Naive thymus-derived CD4-positive, alpha-beta T cell (primary cell): Measurements from ENCODE around the gene GPD1. TPM values are rescaled to one million over a fixed set of nuclear protein-coding genes. Genes with fewer than 3 reads are reported as not detected.
"Not testable (repeated sequence)": the region's sequence is repeated elsewhere in the genome, so short reads cannot be mapped to it uniquely, and the experiment has no call there.

Experiments used
- ATAC-seq: fragments of 150-1000 bp; cut with Tn5 transposase; 2 replicates; pipeline ENCODE4 v1.10.0; 2021; ENCODE audit warnings: mild to moderate bottlenecking, moderate library complexity
- CTCF ChIA-PET: fragments of 350-600 bp; sonication (Branson Sonifier 250); formaldehyde crosslinking; loops from one replicate; lab custom pipeline; 2021; ENCODE audit warnings: antibody characterized with exemption; lab: Charles Lee
- POLR2A ChIA-PET: fragments of 350-600 bp; sonication (Branson Sonifier 250); formaldehyde crosslinking; loops from one replicate; lab custom pipeline; 2021; ENCODE audit warnings: antibody characterized with exemption, inconsistent platforms; lab: Charles Lee
- DNase-seq, 9 donors: peaks; one replicate each; pipeline versions ENCODE4 v3.0.0 to v3.0.0-alpha.2; 2020 to 2022; ENCODE audit warnings: mixed read lengths in 1 of 9
- H3K27ac ChIP-seq: one replicate; pipeline ENCODE4 v1.7.0; 2013; ENCODE audit warnings: mild to moderate bottlenecking, low read depth, low read length, moderate library complexity
- H3K27me3 ChIP-seq, 2 donors: one replicate each; pipeline ENCODE4 v1.7.0; 2013; ENCODE audit warnings: low read length in 2 of 2, mild to moderate bottlenecking in 2 of 2, moderate library complexity in 2 of 2; ENCODE audit not compliant: control insufficient read depth in 2 of 2, insufficient read depth in 2 of 2
- H3K36me3 ChIP-seq, 3 experiments: 1 replicate in 2 of 3; 2 replicates in 1 of 3; pipeline ENCODE4 v1.7.0; 2013; ENCODE audit warnings: low read length in 3 of 3, mild to moderate bottlenecking in 3 of 3, moderate library complexity in 1 of 3; ENCODE audit not compliant: insufficient read depth in 3 of 3, control insufficient read depth in 2 of 3
- H3K4me1 ChIP-seq, 2 donors: one replicate each; pipeline ENCODE4 v1.7.0; 2013; ENCODE audit warnings: low read length in 2 of 2, mild to moderate bottlenecking in 2 of 2, moderate library complexity in 1 of 2; ENCODE audit not compliant: control insufficient read depth in 2 of 2, insufficient read depth in 2 of 2
- H3K4me3 ChIP-seq: 2 replicates; pipeline ENCODE4 v1.7.0; 2013; ENCODE audit warnings: mild to moderate bottlenecking, low read length
- H3K9me3 ChIP-seq, 3 experiments: 1 replicate in 2 of 3; 2 replicates in 1 of 3; pipeline ENCODE4 v1.7.0; 2013; ENCODE audit warnings: low read length in 3 of 3; ENCODE audit not compliant: control insufficient read depth in 2 of 3
- H3K27ac Mint-ChIP-seq, 9 donors: one replicate each; pipeline ENCODE4 v1.8.0; 2020 to 2022; ENCODE audit warnings: mixed read lengths in 9 of 9, mild to moderate bottlenecking in 8 of 9, moderate library complexity in 5 of 9, inconsistent platforms in 2 of 9
- H3K27me3 Mint-ChIP-seq, 5 donors: one replicate each; pipeline ENCODE4 v1.8.0; 2021 to 2022; ENCODE audit warnings: mixed read lengths in 5 of 5, mild to moderate bottlenecking in 1 of 5
- H3K36me3 Mint-ChIP-seq, 5 donors: one replicate each; pipeline ENCODE4 v1.8.0; 2020 to 2022; ENCODE audit warnings: mixed read lengths in 5 of 5, mild to moderate bottlenecking in 3 of 5, inconsistent platforms in 1 of 5
- H3K4me1 Mint-ChIP-seq, 7 donors: one replicate each; pipeline ENCODE4 v1.8.0; 2020 to 2022; ENCODE audit warnings: mixed read lengths in 7 of 7, mild to moderate bottlenecking in 3 of 7, inconsistent platforms in 1 of 7
- H3K4me3 Mint-ChIP-seq, 10 donors: one replicate each; pipeline ENCODE4 v1.8.0; 2020 to 2022; ENCODE audit warnings: mild to moderate bottlenecking in 10 of 10, mixed read lengths in 10 of 10, moderate library complexity in 6 of 10, inconsistent platforms in 2 of 10
- H3K9me3 Mint-ChIP-seq, 11 donors: one replicate each; pipeline ENCODE4 v1.8.0; 2020 to 2022; ENCODE audit warnings: mixed read lengths in 11 of 11, mild to moderate bottlenecking in 4 of 11, inconsistent platforms in 1 of 11, moderate library complexity in 1 of 11
- intact Hi-C, 2 donors: fragments of 100-400 bp; cut with micrococcal nuclease; formaldehyde crosslinking; loops; one replicate each; pipeline ENCODE4 v1.15.1; 2023
- polyA plus RNA-seq, 2 donors: library from polyadenylated mRNA; unstranded; fragments of 300-500 nt; fragmentation: Illumina TruSeq; gene quantifications; one replicate each; pipeline ENCODE4 v1.2.3, GENCODE V29; 2021
- total RNA-seq, 6 experiments: library from RNA in 5 of 6; stranded (reverse) in 5 of 6; gene quantifications; 1 replicate in 5 of 6; 2 replicates in 1 of 6; pipeline ENCODE4 v1.2.3 and lab custom pipeline; 2021 to 2026

The GPD1 gene
- total and polyA plus RNA-seq, 7 experiments from 2014 or later: 0.50 to 1.5 (median 0.60) TPM; not detected in 2

DNA sequence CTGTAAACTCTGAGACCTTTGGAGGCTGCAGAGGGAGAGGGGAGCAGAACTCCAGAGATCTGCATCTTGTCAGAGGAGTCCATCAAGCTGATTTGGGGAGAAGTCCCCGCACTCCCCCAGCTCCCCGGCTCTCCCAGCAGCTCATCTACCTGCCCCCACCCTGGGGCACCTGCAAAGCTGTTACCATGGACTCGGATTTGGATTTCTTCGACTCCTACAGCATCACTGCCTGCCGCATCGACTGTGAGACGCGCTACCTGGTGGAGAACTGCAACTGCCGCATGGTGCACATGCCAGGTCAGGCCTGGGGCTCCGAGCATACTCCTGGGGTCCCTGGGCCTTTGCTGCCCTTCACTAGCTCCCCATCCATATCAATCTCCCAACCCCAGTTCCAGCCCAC lies 25.5 kb upstream of the GPD1 start:
- Mint-ChIP-seq H3K4me3 (no peak overlapping the region), H3K27ac (no peak overlapping the region), H3K36me3 (no peaks in the 10 kb centered on the region), H3K27me3 (no peaks in the 10 kb centered on the region), H3K4me1 (peaks cover 0 to 4% (median 1%) of the 10 kb centered on the region in 7 donors), H3K9me3 (peaks cover 0 to 1% (median 0%) of the 10 kb centered on the region in 11 donors)
- ChIA-PET CTCF (interaction anchor here (0.7 to 1.1 kb wide), 4 partner anchors 9 to 98 kb away, joined by 3 to 6 read pairs (median 4); no protein-coding TSS in a partner anchor), POLR2A (no interaction called here)
- no peak for ATAC-seq
- no peaks in the 10 kb centered on the region for H3K9me3 ChIP-seq
- no peak for DNase-seq
- peaks cover 0 to 4% of the 10 kb centered on the region in 2 donors for H3K4me1 ChIP-seq
- intact Hi-C loops: no loop called here
- H3K27ac ChIP-seq: no peak overlapping the region
- no peaks in the 10 kb centered on the region for H3K36me3 ChIP-seq
- no peak overlapping the region for H3K4me3 ChIP-seq
- no peaks in the 10 kb centered on the region for H3K27me3 ChIP-seq

GRCh38 chr12:50079771-50080170 lies 24.0 kb upstream of the GPD1 start:
- Mint-ChIP-seq H3K4me3 (no peak overlapping the region), H3K36me3 (no peaks in the 10 kb centered on the region), H3K27ac (peak overlapping the region in 1 of 9 donors; percentile 62), H3K27me3 (no peaks in the 10 kb centered on the region), H3K9me3 (peaks cover 0 to 1% (median 0%) of the 10 kb centered on the region in 11 donors), H3K4me1 (peaks cover 6 to 13% (median 8%) of the 10 kb centered on the region in 7 donors)
- ATAC-seq: no peak
- H3K4me3 ChIP-seq: no peak overlapping the region
- no peaks in the 10 kb centered on the region for H3K27me3 ChIP-seq
- H3K27ac ChIP-seq: no peak overlapping the region
- intact Hi-C loops: loop anchor here in 1 of 2 donors (10.0 kb wide), 2 partner anchors 455 to 1975 kb away; partner anchors contain the start of genes NR4A1 and PRPF40B
- H3K4me1 ChIP-seq: peaks cover 0 to 4% of the 10 kb centered on the region in 2 donors
- peaks cover 0 to 2% (median 0%) of the 10 kb centered on the region in 3 experiments for H3K36me3 ChIP-seq
- POLR2A ChIA-PET: interaction anchor here (2.2 kb wide), 1 partner anchor 33 kb away, joined by 6 read pairs; the partner anchor contains the start of gene COX14
- no peak for DNase-seq
- H3K9me3 ChIP-seq: no peaks in the 10 kb centered on the region
- CTCF ChIA-PET: no interaction called here

GRCh38 chr12:50081096-50081808 lies 22.6 kb upstream of the GPD1 start:
- Mint-ChIP-seq H3K4me1 (peaks cover 6 to 19% (median 17%) of the 10 kb centered on the region in 7 donors), H3K4me3 (peak overlapping the region in 1 of 10 donors; percentile 29), H3K27ac (peak overlapping the region in 2 of 9 donors; percentile 59 to 80), H3K27me3 (no peaks in the 10 kb centered on the region), H3K9me3 (peaks cover 0 to 1% (median 0%) of the 10 kb centered on the region in 11 donors), H3K36me3 (no peaks in the 10 kb centered on the region)
- H3K4me1 ChIP-seq: peaks cover 0 to 5% of the 10 kb centered on the region in 2 donors
- ChIA-PET POLR2A (interaction anchor here (2.2 kb wide), 1 partner anchor 31 kb away, joined by 6 read pairs; the partner anchor contains the start of gene COX14), CTCF (no interaction called here)
- no peak for DNase-seq
- intact Hi-C loops: loop anchor here in 1 of 2 donors (10.0 kb wide), 2 partner anchors 456 to 1974 kb away; partner anchors contain the start of genes NR4A1 and PRPF40B
- H3K27ac ChIP-seq: no peak overlapping the region
- peaks cover 0 to 8% (median 0%) of the 10 kb centered on the region in 3 experiments for H3K36me3 ChIP-seq
- H3K9me3 ChIP-seq: no peaks in the 10 kb centered on the region
- H3K27me3 ChIP-seq: no peaks in the 10 kb centered on the region
- ATAC-seq: no peak
- H3K4me3 ChIP-seq: no peak overlapping the region

DNA sequence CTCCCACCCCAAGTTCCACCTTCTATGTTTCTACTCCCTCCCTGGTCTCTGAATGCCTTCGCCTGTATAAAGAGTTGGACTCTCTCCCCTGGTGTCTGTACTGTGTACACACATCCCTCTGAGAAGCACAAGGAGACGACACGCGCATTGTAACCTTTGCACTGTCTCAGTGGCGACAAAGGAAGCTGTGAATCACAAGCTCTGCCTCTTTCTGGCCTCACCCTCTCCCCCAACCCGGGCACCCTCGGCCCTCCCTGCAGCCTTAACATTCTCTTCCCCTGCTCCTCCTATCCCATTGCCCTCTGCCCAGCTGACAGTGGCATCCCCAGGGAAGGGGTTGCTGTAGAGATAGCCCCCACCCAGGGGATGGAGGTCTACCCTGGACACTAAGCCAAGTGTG lies 21.2 kb upstream of the GPD1 start:
- H3K27ac Mint-ChIP-seq: peak overlapping the region in 2 of 9 donors; percentile 33 to 71

DNA sequence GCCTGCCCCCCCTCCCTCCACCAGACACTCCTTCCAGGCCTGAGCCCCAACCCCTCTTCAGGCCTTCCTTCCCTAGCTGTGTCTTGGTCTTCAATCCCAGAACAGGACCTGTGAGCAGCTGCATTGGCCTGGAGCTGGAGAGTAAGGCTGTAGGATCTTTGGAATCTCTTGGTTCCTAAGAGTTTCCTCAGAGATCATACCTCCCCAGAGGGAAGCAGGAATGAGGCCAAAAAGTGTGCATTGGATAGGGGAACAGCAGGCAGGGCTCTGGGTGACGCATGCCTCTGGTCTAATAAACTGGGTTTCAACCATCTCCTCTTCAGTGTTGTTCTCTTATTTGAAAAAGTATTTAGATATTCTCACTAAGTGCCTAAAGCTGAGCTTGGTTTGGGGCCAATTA lies 20.5 kb upstream of the GPD1 start:
- Mint-ChIP-seq H3K9me3 (peaks cover 0 to 1% (median 0%) of the 10 kb centered on the region in 11 donors), H3K4me1 (peaks cover 6 to 39% (median 33%) of the 10 kb centered on the region in 7 donors), H3K36me3 (peaks cover 0 to 5% (median under 1%) of the 10 kb centered on the region in 5 donors), H3K4me3 (peak overlapping the region; percentile 57 to 87 (median 82)), H3K27ac (peak overlapping the region; percentile 32 to 96 (median 89)), H3K27me3 (no peaks in the 10 kb centered on the region)
- ChIA-PET CTCF (interaction anchor here (0.9 to 1.5 kb wide), 4 partner anchors 8 to 138 kb away, joined by 3 to 5 read pairs (median 4); partner anchors contain the start of gene COX14), POLR2A (interaction anchor here (0.6 to 5.2 kb wide), 2 partner anchors 29 to 87 kb away, joined by 3 to 53 read pairs; partner anchors contain the start of gene COX14)
- intact Hi-C loops: loop anchor here in 1 of 2 donors (10.0 kb wide), 2 partner anchors 458 to 1972 kb away; partner anchors contain the start of genes NR4A1 and PRPF40B
- no peak for ATAC-seq
- H3K27ac ChIP-seq: peak overlapping the region; percentile 27
- H3K27me3 ChIP-seq: no peaks in the 10 kb centered on the region
- H3K4me1 ChIP-seq: peaks cover 0 to 5% of the 10 kb centered on the region in 2 donors
- no peak overlapping the region for H3K4me3 ChIP-seq
- H3K36me3 ChIP-seq: peaks cover 0 to 23% (median 0%) of the 10 kb centered on the region in 3 experiments
- DNase-seq: no peak
- no peaks in the 10 kb centered on the region for H3K9me3 ChIP-seq

More for the DNA sequence above, 21.2 kb upstream of the GPD1 start:
- no peak for DNase-seq
- H3K36me3 Mint-ChIP-seq: peaks cover 0 to 4% (median 0%) of the 10 kb centered on the region in 5 donors
- no peak for ATAC-seq
- H3K4me3 ChIP-seq: no peak overlapping the region
- peaks cover 0 to 5% of the 10 kb centered on the region in 2 donors for H3K4me1 ChIP-seq
- H3K9me3 Mint-ChIP-seq: peaks cover 0 to 1% (median 0%) of the 10 kb centered on the region in 11 donors
- H3K27me3 Mint-ChIP-seq: no peaks in the 10 kb centered on the region
- ChIA-PET POLR2A (interaction anchor here (0.6 to 5.2 kb wide), 2 partner anchors 29 to 87 kb away, joined by 3 to 53 read pairs; partner anchors contain the start of gene COX14), CTCF (interaction anchor here (1.0 to 1.5 kb wide), 4 partner anchors 8 to 137 kb away, joined by 3 to 5 read pairs (median 4); partner anchors contain the start of gene COX14)
- H3K9me3 ChIP-seq: no peaks in the 10 kb centered on the region
- peak overlapping the region in 1 of 10 donors; percentile 18 for H3K4me3 Mint-ChIP-seq
- intact Hi-C loops: loop anchor here in 1 of 2 donors (10.0 kb wide), 2 partner anchors 458 to 1972 kb away; partner anchors contain the start of genes NR4A1 and PRPF40B
- H3K27me3 ChIP-seq: no peaks in the 10 kb centered on the region
- H3K4me1 Mint-ChIP-seq: peaks cover 6 to 32% (median 28%) of the 10 kb centered on the region in 7 donors
- peaks cover 0 to 21% (median 0%) of the 10 kb centered on the region in 3 experiments for H3K36me3 ChIP-seq
- peak overlapping the region; percentile 27 for H3K27ac ChIP-seq

GRCh38 chr12:50084409-50084774 lies 19.4 kb upstream of the GPD1 start:
- H3K27ac Mint-ChIP-seq: peak overlapping the region; percentile 93 to 99 (median 95)
- H3K36me3 ChIP-seq: peaks cover 7 to 32% (median 8%) of the 10 kb centered on the region in 3 experiments
- not testable (repeated sequence) for DNase-seq, ATAC-seq, H3K4me1 ChIP-seq, H3K9me3 Mint-ChIP-seq, H3K27me3 ChIP-seq, H3K9me3 ChIP-seq, H3K27me3 Mint-ChIP-seq, H3K36me3 Mint-ChIP-seq
- H3K4me1 Mint-ChIP-seq: peaks cover 6 to 46% (median 40%) of the 10 kb centered on the region in 7 donors
- POLR2A ChIA-PET: interaction anchor here (0.6 to 5.2 kb wide), 13 partner anchors 9 to 379 kb away, joined by 3 to 53 read pairs (median 4); partner anchors contain the start of genes BCDIN3D, CERS5, COX14 and GPD1
- CTCF ChIA-PET: interaction anchor here (0.6 to 2.9 kb wide), 13 partner anchors 14 to 954 kb away, joined by 3 to 29 read pairs (median 4); partner anchors contain the start of gene COX14
- peak overlapping the region; percentile 98 for H3K27ac ChIP-seq
- peak overlapping the region; percentile 87 to 98 (median 93) for H3K4me3 Mint-ChIP-seq
- H3K4me3 ChIP-seq: peak overlapping the region; percentile 82
- intact Hi-C loops: loop anchor here (2.0 to 10.0 kb wide), 3 partner anchors 316 to 1970 kb away; partner anchors contain the start of genes LARP4 (in 2 of the 2), NR4A1 (in 1 of the 2) and PRPF40B (in 1 of the 2)
